HEK293 (cell line): Measurements from ENCODE around the gene TBC1D19.

Experiments
- CTCF ChIA-PET: fragments of 350-600 bp; formaldehyde crosslinking; extraction: SDS; loops from one replicate; lab custom pipeline; 2021; ENCODE audit warnings: antibody characterized with exemption; lab: Yijun Ruan, JAX
- POLR2A ChIA-PET: fragments of 300-600 bp; formaldehyde crosslinking; extraction: SDS; loops from one replicate; lab custom pipeline; 2020; ENCODE audit warnings: antibody characterized with exemption, inconsistent platforms; lab: Yijun Ruan, JAX
- H3K27ac ChIP-seq: fragments of 200-500 bp; sonication (Bioruptor generic); 2 replicates; pipeline ENCODE4 v1.5.1; 2014; ENCODE audit warnings: low read depth, low read length, control low read depth, inconsistent platforms; ENCODE audit errors: extremely low read depth
- H3K36me3 ChIP-seq, 2 experiments: fragments of 200-500 bp in 1 of 2; sonication (Bioruptor generic) in 1 of 2; 1 replicate in 1 of 2; 2 replicates in 1 of 2; pipeline ENCODE4 v1.5.1; 2014 to 2017; ENCODE audit warnings: inconsistent platforms in 2 of 2, low read length in 2 of 2; ENCODE audit not compliant: control insufficient read depth in 2 of 2, insufficient read depth in 1 of 2
- H3K4me1 ChIP-seq: fragments of 200-500 bp; sonication (Bioruptor generic); 2 replicates; pipeline ENCODE4 v1.5.1; 2014; ENCODE audit warnings: mild to moderate bottlenecking, low read length, inconsistent platforms; ENCODE audit not compliant: control insufficient read depth, insufficient read depth
- H3K4me3 ChIP-seq: 2 replicates; pipeline ENCODE4 v1.5.1; 2011; ENCODE audit warnings: low read depth, mild to moderate bottlenecking, control low read depth, low read length, moderate library complexity
- H3K9me3 ChIP-seq: fragments of 200-500 bp; sonication (Bioruptor generic); 2 replicates; pipeline ENCODE4 v1.5.1; 2014; ENCODE audit warnings: low read depth, low read length, inconsistent platforms; ENCODE audit not compliant: control insufficient read depth, insufficient read depth
- GLIS1 ChIP-seq: fragments of 450-650 bp; formaldehyde crosslinking; IDR thresholded peaks from 2 replicates; pipeline ENCODE4 v1.5.1; 2016; ENCODE audit warnings: missing biosample characterization, missing genetic modification characterization
- HIC1 ChIP-seq: fragments of 450-650 bp; formaldehyde crosslinking; IDR thresholded peaks from 2 replicates; pipeline ENCODE4 v1.5.1; 2016; ENCODE audit warnings: missing biosample characterization, missing genetic modification characterization
- INSM2 ChIP-seq: fragments of 450-650 bp; formaldehyde crosslinking; IDR thresholded peaks from 2 replicates; pipeline ENCODE4 v1.5.1; 2016; ENCODE audit warnings: missing biosample characterization, missing genetic modification characterization
- KLF1 ChIP-seq: fragments of 450-650 bp; formaldehyde crosslinking; IDR thresholded peaks from 2 replicates; pipeline ENCODE4 v1.5.1; 2016; ENCODE audit warnings: missing biosample characterization, missing genetic modification characterization
- KLF9 ChIP-seq: fragments of 450-650 bp; formaldehyde crosslinking; IDR thresholded peaks from 2 replicates; pipeline ENCODE4 v1.5.1; 2016; ENCODE audit warnings: missing biosample characterization, missing genetic modification characterization, low read depth
- YY2 ChIP-seq: fragments of 450-650 bp; formaldehyde crosslinking; IDR thresholded peaks from 2 replicates; pipeline ENCODE4 v1.5.1; 2016; ENCODE audit warnings: missing biosample characterization, missing genetic modification characterization
- ZBTB49 ChIP-seq: fragments of 450-650 bp; formaldehyde crosslinking; IDR thresholded peaks from 2 replicates; pipeline ENCODE4 v1.5.1; 2016; ENCODE audit warnings: missing biosample characterization, missing genetic modification characterization, low read depth
- ZBTB7A ChIP-seq: fragments of 450-650 bp; formaldehyde crosslinking; IDR thresholded peaks from 2 replicates; pipeline ENCODE4 v1.5.1; 2016; ENCODE audit warnings: low read depth, missing biosample characterization, missing genetic modification characterization
- ZEB2 ChIP-seq: fragments of 450-650 bp; formaldehyde crosslinking; IDR thresholded peaks from 2 replicates; pipeline ENCODE4 v1.5.1; 2016; ENCODE audit warnings: missing biosample characterization, missing genetic modification characterization
- ZFHX2 ChIP-seq: fragments of 450-650 bp; formaldehyde crosslinking; conservative IDR thresholded peaks from 2 replicates; pipeline ENCODE4 v1.5.1; 2016; ENCODE audit warnings: missing biosample characterization, missing genetic modification characterization
- ZNF138 ChIP-seq: fragments of 450-650 bp; formaldehyde crosslinking; IDR thresholded peaks from 2 replicates; pipeline ENCODE4 v1.5.1; 2016; ENCODE audit warnings: missing biosample characterization, missing genetic modification characterization, borderline replicate concordance
- ZNF19 ChIP-seq: fragments of 450-650 bp; formaldehyde crosslinking; IDR thresholded peaks from 2 replicates; pipeline ENCODE4; 2016; ENCODE audit warnings: missing biosample characterization, missing genetic modification characterization, low read depth
- ZNF416 ChIP-seq: fragments of 450-650 bp; formaldehyde crosslinking; IDR thresholded peaks from 2 replicates; pipeline ENCODE4 v1.5.1; 2016; ENCODE audit warnings: missing biosample characterization, missing genetic modification characterization
- ZNF510 ChIP-seq: fragments of 450-650 bp; formaldehyde crosslinking; IDR thresholded peaks from 2 replicates; pipeline ENCODE4 v1.5.1; 2018; ENCODE audit warnings: mild to moderate bottlenecking, missing genetic modification characterization, missing biosample characterization; ENCODE audit not compliant: insufficient replicate concordance
- ZNF558 ChIP-seq: fragments of 450-650 bp; formaldehyde crosslinking; IDR thresholded peaks from 2 replicates; pipeline ENCODE4 v1.5.1; 2016; ENCODE audit warnings: missing biosample characterization, missing genetic modification characterization
- ZNF610 ChIP-seq: fragments of 450-650 bp; formaldehyde crosslinking; IDR thresholded peaks from 2 replicates; pipeline ENCODE4 v1.5.1; 2016; ENCODE audit warnings: missing biosample characterization, missing genetic modification characterization, borderline replicate concordance
- ZNF629 ChIP-seq: fragments of 450-650 bp; formaldehyde crosslinking; IDR thresholded peaks from 2 replicates; pipeline ENCODE4 v1.5.1; 2017; ENCODE audit warnings: missing biosample characterization, missing genetic modification characterization
- ZNF692 ChIP-seq: fragments of 450-650 bp; formaldehyde crosslinking; IDR thresholded peaks from 2 replicates; pipeline ENCODE4 v1.5.1; 2016; ENCODE audit warnings: missing biosample characterization, missing genetic modification characterization
- TF ChIP-seq, protein P1 (sequence below): fragments of 450-650 bp; formaldehyde crosslinking; IDR thresholded peaks from 2 replicates; pipeline ENCODE4 v1.5.1; 2016; ENCODE audit warnings: missing biosample characterization, missing genetic modification characterization
- TF ChIP-seq, protein P2 (sequence below): fragments of 450-650 bp; formaldehyde crosslinking; IDR thresholded peaks from 2 replicates; pipeline ENCODE4 v1.5.1; 2016; ENCODE audit warnings: missing biosample characterization, missing genetic modification characterization

Gene TBC1D19

DNA sequence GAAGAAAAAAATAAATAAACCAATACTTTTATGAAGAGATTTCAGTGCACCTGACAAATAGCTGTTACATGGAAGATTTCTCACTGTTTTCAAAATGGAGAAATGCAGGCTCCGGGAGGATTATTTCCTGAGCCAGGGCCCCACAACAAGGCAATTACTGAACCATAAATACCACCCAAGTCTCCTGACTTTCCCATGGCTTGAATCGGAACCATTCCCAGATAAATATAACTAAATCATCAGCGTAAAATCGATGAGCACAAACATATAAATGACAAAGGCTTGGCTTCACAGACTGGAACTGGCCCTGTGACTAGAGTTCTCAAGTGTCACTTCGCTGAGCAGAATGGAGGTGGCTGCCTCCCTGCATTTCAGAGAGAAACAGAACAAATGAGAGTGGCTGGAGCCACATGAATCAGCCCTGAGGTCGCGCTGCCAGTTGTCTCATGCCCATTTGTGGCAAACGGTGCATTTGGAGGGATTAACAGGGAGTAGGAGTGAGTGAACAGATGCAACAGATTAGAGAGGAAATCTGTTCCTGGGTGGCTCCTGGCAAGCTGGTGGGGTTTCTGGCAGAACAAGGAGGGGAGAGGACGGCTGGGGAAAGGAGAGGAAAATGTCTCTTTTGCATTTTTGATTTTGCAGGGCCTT is 219.5 kb downstream of the TBC1D19 start:
- H3K4me1 ChIP-seq = no peaks in the 10 kb centered on the region
- CTCF ChIA-PET = no interaction called here

GRCh38 chr4:26804451-26804850 is 220.6 kb downstream of the TBC1D19 start:
- H3K4me1 ChIP-seq = no peaks in the 10 kb centered on the region
- no peak overlapping the region for H3K27ac ChIP-seq
- CTCF ChIA-PET = no interaction called here
- no peak overlapping the region for H3K4me3 ChIP-seq
- TF ChIP-seq ZNF19 (tag by site-specific recombination) = no peak
- no peak for TF ChIP-seq ZNF558
- TF ChIP-seq ZEB2 (tag by site-specific recombination) = no peak
- no peak for TF ChIP-seq ZBTB7A (tag by site-specific recombination)
- TF ChIP-seq KLF9 (tag by site-specific recombination) = no peak
- TF ChIP-seq ZNF416 (tag by site-specific recombination) = no peak
- TF ChIP-seq, all 188 proteins: peak for 0
- H3K9me3 ChIP-seq = no peaks in the 10 kb centered on the region
- POLR2A ChIA-PET = no interaction called here
- no peaks in the 10 kb centered on the region for H3K36me3 ChIP-seq

More for the DNA sequence above, 219.5 kb downstream of the TBC1D19 start:
- H3K9me3 ChIP-seq = no peaks in the 10 kb centered on the region
- H3K4me3 ChIP-seq = no peak overlapping the region
- TF ChIP-seq ZNF629 (tag by site-specific recombination) (no peak), ZFHX2 (0 out of 2 replicates have a peak, but pooled peaks have one; percentile 10)
- POLR2A ChIA-PET = no interaction called here
- no peaks in the 10 kb centered on the region for H3K36me3 ChIP-seq
- H3K27ac ChIP-seq = no peak overlapping the region

- no peaks in the 10 kb centered on the region for H3K4me1 ChIP-seq
- H3K36me3 ChIP-seq = no peaks in the 10 kb centered on the region
- ChIA-PET CTCF (no interaction called here), POLR2A (no interaction called here)
- TF ChIP-seq, protein P1, sequence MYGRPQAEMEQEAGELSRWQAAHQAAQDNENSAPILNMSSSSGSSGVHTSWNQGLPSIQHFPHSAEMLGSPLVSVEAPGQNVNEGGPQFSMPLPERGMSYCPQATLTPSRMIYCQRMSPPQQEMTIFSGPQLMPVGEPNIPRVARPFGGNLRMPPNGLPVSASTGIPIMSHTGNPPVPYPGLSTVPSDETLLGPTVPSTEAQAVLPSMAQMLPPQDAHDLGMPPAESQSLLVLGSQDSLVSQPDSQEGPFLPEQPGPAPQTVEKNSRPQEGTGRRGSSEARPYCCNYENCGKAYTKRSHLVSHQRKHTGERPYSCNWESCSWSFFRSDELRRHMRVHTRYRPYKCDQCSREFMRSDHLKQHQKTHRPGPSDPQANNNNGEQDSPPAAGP (tag by site-specific recombination) = no peak
- TF ChIP-seq, protein P2, sequence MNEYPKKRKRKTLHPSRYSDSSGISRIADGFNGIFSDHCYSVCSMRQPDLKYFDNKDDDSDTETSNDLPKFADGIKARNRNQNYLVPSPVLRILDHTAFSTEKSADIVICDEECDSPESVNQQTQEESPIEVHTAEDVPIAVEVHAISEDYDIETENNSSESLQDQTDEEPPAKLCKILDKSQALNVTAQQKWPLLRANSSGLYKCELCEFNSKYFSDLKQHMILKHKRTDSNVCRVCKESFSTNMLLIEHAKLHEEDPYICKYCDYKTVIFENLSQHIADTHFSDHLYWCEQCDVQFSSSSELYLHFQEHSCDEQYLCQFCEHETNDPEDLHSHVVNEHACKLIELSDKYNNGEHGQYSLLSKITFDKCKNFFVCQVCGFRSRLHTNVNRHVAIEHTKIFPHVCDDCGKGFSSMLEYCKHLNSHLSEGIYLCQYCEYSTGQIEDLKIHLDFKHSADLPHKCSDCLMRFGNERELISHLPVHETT (tag by site-specific recombination) = no peak
- TF ChIP-seq GLIS1 (no peak), ZNF510 (tag by site-specific recombination) (no peak), KLF1 (tag by site-specific recombination) (no peak), ZNF610 (tag by site-specific recombination) (no peak), ZNF692 (tag by site-specific recombination) (no peak), HIC1 (tag by site-specific recombination) (no peak), YY2 (tag by site-specific recombination) (no peak), ZBTB49 (tag by site-specific recombination) (no peak), ZNF138 (no peak), INSM2 (tag by site-specific recombination) (no peak)
- no peak overlapping the region for H3K4me3 ChIP-seq
- no peaks in the 10 kb centered on the region for H3K9me3 ChIP-seq
- H3K27ac ChIP-seq = no peak overlapping the region
Observed at GRCh38 chr4:26804925-26805324, 221.0 kb downstream of the TBC1D19 start.
